C4-2B (cell line): Measurements from ENCODE around the gene VAV3.

ENCODE experiments used
- H3K27ac ChIP-seq: fragments of 450-650 bp; 2 replicates; pipeline ENCODE4 v1.5.1; 2017
- ZFX ChIP-seq: fragments of 450-650 bp; IDR thresholded peaks from 2 replicates; pipeline ENCODE4 v1.6.1; 2017
- TF ChIP-seq, protein P1 (sequence below): fragments of 450-650 bp; conservative IDR thresholded peaks from 2 replicates; pipeline ENCODE4 v1.5.1; 2017; ENCODE audit warnings: mild to moderate bottlenecking

The VAV3 gene

DNA sequence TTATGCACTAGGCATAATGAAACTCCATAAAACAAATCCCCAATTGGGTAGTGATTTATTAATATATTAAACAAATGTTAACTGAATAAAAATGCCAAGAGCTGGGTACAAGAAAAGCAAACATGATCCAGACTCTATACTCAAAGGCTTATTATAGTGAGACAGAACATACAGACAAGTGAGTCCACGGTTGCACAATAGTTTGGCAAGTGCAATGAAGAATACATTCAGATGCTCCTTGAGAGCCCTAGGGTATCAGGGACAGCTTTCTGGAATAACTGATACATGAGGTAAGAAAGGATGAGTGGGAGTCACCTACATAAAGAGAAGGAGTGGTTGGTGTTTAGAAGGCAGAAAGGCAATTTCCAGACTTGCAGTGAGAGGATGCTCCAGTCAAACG is 85.1 kb downstream of the VAV3 start:
- H3K27ac ChIP-seq: no peak overlapping the region
- TF ChIP-seq, protein P1, sequence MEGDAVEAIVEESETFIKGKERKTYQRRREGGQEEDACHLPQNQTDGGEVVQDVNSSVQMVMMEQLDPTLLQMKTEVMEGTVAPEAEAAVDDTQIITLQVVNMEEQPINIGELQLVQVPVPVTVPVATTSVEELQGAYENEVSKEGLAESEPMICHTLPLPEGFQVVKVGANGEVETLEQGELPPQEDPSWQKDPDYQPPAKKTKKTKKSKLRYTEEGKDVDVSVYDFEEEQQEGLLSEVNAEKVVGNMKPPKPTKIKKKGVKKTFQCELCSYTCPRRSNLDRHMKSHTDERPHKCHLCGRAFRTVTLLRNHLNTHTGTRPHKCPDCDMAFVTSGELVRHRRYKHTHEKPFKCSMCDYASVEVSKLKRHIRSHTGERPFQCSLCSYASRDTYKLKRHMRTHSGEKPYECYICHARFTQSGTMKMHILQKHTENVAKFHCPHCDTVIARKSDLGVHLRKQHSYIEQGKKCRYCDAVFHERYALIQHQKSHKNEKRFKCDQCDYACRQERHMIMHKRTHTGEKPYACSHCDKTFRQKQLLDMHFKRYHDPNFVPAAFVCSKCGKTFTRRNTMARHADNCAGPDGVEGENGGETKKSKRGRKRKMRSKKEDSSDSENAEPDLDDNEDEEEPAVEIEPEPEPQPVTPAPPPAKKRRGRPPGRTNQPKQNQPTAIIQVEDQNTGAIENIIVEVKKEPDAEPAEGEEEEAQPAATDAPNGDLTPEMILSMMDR: no peak
- TF ChIP-seq ZFX: no peak

DNA sequence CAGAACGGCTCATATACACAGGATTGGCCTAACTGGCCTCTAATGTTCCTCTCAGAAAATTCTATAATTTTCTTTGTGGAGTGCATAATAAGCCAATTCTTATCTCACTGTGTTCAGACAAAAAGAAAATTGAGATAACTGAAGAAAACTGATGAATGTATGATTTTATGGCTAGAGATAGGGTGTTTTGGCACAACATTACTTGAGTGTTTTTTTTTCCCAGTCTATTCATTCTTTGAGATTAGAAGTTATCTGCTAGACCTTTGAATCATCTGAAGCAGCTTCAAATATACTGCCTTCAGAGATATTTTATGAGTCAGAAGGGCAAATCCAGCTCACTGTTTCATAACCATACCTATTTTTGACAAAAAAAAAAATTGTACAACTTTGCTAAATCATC is 85.6 kb downstream of the VAV3 start:
- no peak overlapping the region for H3K27ac ChIP-seq
- TF ChIP-seq ZFX: no peak
- TF ChIP-seq, protein P1: no peak

DNA sequence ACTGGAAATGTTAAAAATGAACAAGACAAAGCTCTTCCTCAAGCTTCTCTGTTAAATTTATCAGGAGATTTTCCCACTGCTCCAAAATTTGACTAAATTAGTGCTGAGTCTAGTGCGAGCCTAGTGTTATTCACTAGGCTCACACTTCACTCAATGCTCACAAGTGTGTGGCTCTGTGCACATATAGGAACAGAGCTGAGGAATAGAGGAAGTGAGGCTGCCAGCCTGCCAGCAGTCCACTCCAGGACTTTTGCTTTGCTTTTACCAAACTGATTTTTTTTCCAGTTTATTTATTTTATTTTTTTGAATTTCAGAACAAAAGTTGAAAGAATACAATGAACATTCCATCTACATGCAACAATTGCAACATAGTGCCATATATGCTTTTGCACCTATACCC is 87.2 kb downstream of the VAV3 start:
- no peak overlapping the region for H3K27ac ChIP-seq
- TF ChIP-seq, protein P1: no peak
- TF ChIP-seq ZFX: no peak

DNA sequence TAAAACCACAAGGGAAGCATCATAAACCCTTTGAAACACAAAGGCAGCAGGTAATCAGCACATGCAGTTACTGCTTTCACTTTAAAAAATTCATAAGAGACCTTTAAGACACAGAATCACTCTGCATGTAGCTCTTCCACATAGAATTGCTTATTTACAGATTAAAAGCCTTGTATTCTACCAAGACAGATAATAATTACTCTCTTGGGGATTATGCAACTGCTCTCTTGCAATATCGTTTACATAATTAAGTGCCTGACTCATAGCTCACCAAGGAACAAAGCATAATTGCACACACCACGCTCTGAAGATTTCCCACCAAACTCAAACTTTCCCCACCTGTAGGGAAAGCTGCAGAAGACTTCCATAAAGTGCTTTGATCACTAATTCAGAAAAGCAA is 87.9 kb downstream of the VAV3 start:
- no peak overlapping the region for H3K27ac ChIP-seq
- TF ChIP-seq, protein P1: no peak
- TF ChIP-seq ZFX: no peak

DNA sequence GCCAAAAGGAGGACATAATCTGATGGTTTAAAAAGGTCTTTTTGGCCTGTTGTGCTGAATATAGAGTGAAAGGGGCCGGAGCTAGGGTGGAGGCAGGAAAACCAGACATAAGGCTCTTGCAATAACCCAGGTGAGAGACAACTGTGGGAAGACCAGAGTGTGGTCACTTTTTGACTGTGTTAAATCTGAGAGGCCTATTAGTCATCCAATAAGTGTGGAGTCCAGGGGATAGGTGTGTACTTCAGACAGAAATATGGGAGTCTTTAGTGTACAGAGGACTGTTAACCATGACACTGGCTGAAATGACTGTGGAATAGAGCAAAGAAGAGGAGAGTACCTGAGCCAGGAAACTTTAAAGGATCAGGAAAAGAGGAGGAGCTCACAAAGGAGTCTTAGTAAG is 89.3 kb downstream of the VAV3 start:
- no peak for TF ChIP-seq ZFX
- TF ChIP-seq, protein P1: no peak
- no peak overlapping the region for H3K27ac ChIP-seq

DNA sequence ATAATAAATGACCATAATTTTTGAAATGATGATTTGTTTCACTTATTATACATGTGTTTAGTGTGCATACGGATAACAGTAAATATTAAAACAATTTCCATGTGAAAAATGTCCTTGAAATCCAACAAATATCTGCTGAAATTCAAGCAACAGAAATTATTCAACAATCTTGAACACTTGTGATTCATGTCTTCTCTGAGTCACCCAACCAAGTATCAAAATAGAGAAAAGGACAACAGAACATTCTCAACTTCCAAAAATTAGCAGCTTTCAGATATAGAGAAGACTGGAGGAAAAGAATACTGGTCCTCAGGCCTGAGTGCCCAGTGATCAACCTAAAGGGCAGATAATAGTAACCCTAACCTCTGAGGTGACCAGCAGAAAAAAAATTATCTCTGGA is 90.8 kb downstream of the VAV3 start:
- TF ChIP-seq, protein P1: no peak
- TF ChIP-seq ZFX: no peak
- H3K27ac ChIP-seq: no peak overlapping the region

DNA sequence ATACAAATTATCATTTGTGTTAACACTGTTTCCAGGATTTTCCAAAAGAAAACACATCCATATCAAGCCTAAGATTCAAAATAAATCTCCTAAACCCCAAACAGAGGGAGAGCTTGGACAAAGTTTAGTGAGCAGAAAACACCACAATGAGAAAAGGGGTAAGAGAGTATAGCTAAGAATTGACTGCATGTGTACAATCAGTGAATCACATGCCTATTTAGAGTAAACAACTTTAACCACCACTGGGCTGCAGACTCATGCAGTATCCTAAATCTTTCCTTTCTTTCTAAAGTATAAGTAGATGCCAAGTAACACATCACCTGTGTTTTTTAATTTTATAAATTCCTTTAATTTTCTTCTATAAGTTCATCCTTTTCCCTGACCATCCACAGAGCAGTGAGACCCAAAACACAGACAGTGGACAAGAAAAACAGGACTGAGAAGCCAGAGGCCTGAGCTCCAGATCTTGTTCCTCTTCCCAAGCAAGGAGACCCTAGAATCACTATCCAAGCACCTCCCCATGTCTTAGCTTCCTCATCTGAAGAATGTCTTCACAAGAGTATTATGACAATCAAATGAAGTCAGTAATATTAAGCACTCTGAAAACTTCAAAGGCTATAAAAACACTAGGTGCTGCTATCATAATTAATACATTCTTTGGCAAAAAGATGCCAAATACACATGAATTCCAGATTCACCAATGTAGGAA is 93.1 kb downstream of the VAV3 start:
- H3K27ac ChIP-seq: no peak overlapping the region
- no peak for TF ChIP-seq ZFX
- TF ChIP-seq, protein P1: no peak
